Skin epidermis (tissue), 12 donors: Measurements from ENCODE around the gene FUBP1.

Experiments
- H3K27ac ChIP-seq, 21 experiments: fragments of 200-600 bp; sonication (generic) in 11 of 21; one replicate each; pipeline ENCODE4 v1.5.0; 2020; ENCODE audit warnings: mild to moderate bottlenecking in 3 of 21, inconsistent platforms in 2 of 21, moderate library complexity in 2 of 21
- H3K4me3 ChIP-seq, 7 experiments: fragments of 200-600 bp; sonication (generic) in 2 of 7; one replicate each; pipeline ENCODE4 v1.5.0; 2020; ENCODE audit warnings: inconsistent platforms in 2 of 7, mild to moderate bottlenecking in 2 of 7, moderate library complexity in 1 of 7

Gene FUBP1

DNA sequence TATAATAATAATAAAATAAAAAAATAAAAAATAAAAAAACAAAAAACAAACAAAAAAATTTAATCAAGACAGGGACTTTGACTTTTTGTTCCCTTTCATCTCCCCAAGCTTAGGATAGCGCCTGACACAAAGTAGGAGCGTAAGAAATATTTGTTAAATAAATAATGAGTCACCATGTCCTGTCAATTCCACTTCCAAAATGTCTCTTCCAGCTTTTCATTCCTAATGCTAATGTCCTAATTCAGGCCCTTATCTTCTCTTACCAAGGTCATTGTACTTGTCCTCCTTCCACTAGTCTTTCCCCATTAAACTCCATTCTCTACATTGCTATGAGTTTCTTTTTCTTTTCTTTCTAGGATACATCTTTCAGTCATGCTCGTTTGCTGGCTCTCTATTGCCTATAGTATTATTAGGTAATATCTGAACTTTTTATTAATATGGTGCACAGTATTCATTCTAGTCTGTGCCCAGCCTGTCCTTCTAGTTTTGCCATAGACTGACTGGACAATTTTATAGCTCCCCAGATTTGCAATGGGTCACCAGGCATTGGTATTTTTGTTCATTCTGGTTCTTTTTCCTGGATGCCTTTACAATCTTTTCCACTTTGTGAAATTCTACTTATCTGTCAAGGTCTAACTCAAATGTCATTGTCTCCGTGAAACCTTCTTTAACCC, 79.1 kb downstream of the FUBP1 start:
- Histone ChIP-seq H3K27ac (no peak overlapping the region), H3K4me3 (no peak overlapping the region)
